Right lobe of liver (tissue), 4 donors: ENCODE results near the gene KRT76.

Experiments used
- POLR2A ChIP-seq: fragments of 450-650 bp; IDR thresholded peaks from one replicate; pipeline ENCODE4 v1.6.1; 2017; ENCODE audit warnings: antibody characterized with exemption, mild to moderate bottlenecking
- TF ChIP-seq, protein P1 (sequence below), 4 donors: fragments of 200-600 bp in 3 of 4; fragments of 450-650 bp in 1 of 4; IDR thresholded peaks; one replicate each; pipeline versions ENCODE4 v1.5.1 to v1.8.0; 2016 to 2022; ENCODE audit warnings: antibody characterized with exemption in 4 of 4, mild to moderate bottlenecking in 2 of 4
- donor health status: DM: no; HTN: no; CAD: no.
- donor health status: DM: no; HTN: no; CAD: no.
- donor health status: DM: no; HTN: yes; CAD: no.

DNA sequence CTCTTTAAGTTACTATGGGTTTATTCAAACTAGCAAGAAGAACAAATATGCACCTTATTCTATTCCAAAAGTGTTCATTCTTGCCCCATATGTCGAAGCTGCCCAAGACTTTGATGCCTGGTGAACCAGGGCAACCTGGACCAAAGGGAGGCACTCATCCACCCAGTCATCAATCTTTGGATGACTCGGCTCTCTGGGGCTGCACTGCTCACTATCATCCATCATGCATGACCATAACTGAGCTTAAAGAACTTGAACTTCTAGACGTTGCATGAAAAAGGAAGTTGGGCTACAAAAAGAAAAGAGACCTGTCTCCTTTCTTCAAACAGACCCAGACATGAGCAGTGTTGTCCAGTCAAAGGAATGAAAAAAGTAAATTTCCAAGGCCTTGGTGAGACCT, 35.6 kb upstream of the KRT76 start:
- no peak for TF ChIP-seq POLR2A
- TF ChIP-seq, protein P1, sequence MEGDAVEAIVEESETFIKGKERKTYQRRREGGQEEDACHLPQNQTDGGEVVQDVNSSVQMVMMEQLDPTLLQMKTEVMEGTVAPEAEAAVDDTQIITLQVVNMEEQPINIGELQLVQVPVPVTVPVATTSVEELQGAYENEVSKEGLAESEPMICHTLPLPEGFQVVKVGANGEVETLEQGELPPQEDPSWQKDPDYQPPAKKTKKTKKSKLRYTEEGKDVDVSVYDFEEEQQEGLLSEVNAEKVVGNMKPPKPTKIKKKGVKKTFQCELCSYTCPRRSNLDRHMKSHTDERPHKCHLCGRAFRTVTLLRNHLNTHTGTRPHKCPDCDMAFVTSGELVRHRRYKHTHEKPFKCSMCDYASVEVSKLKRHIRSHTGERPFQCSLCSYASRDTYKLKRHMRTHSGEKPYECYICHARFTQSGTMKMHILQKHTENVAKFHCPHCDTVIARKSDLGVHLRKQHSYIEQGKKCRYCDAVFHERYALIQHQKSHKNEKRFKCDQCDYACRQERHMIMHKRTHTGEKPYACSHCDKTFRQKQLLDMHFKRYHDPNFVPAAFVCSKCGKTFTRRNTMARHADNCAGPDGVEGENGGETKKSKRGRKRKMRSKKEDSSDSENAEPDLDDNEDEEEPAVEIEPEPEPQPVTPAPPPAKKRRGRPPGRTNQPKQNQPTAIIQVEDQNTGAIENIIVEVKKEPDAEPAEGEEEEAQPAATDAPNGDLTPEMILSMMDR (IDR thresholded peaks at IDR 0.05): no peak
